Activated CD8-positive, alpha-beta T cell treated with anti-CD3 and anti-CD28 coated beads for 36 hours (primary cell): ENCODE measurements around the gene GDF7. TPM values are rescaled to one million over a fixed set of nuclear protein-coding genes. Genes with fewer than 3 reads are reported as not detected.

Experiments used
- ATAC-seq: fragments of 200-7000 bp; cut with Tn5 transposase; one replicate; pipeline ENCODE4 v1.10.0; 2021; ENCODE audit warnings: mild to moderate bottlenecking, moderate library complexity
- CTCF ChIA-PET: fragments of 350-600 bp; sonication (Branson Sonifier 250); formaldehyde crosslinking; loops from one replicate; lab custom pipeline; 2021; ENCODE audit warnings: antibody characterized with exemption; lab: Charles Lee
- POLR2A ChIA-PET: fragments of 350-600 bp; sonication (Branson Sonifier 250); formaldehyde crosslinking; loops from one replicate; lab custom pipeline; 2021; ENCODE audit warnings: antibody characterized with exemption; lab: Charles Lee
- DNase-seq: peaks from one replicate; pipeline ENCODE4 v3.0.0-alpha.2; 2020
- H3K27ac Mint-ChIP-seq: one replicate; pipeline ENCODE4 v1.8.0; 2021; ENCODE audit warnings: mild to moderate bottlenecking, mixed read lengths
- H3K27me3 Mint-ChIP-seq: one replicate; pipeline ENCODE4 v1.8.0; 2021; ENCODE audit warnings: mixed read lengths
- H3K36me3 Mint-ChIP-seq: one replicate; pipeline ENCODE4 v1.8.0; 2021; ENCODE audit warnings: low read depth, mixed read lengths
- H3K4me1 Mint-ChIP-seq: one replicate; pipeline ENCODE4 v1.8.0; 2021; ENCODE audit warnings: low read depth, mixed read lengths
- H3K4me3 Mint-ChIP-seq: one replicate; pipeline ENCODE4 v1.8.0; 2021; ENCODE audit warnings: mild to moderate bottlenecking, moderate library complexity, mixed read lengths
- H3K9me3 Mint-ChIP-seq: one replicate; pipeline ENCODE4 v1.8.0; 2021; ENCODE audit warnings: mixed read lengths
- intact Hi-C: fragments of 100-400 bp; cut with micrococcal nuclease; formaldehyde crosslinking; loops from one replicate; pipeline ENCODE4 v1.10.0; 2022
- total RNA-seq, 2 experiments: library from RNA; stranded (reverse); gene quantifications; one replicate each; pipeline ENCODE4 v1.2.3, GENCODE V29; 2021
- TF ChIP-seq, protein P1 (sequence below): fragments of 200-600 bp; IDR thresholded peaks from one replicate; pipeline ENCODE4 v1.8.0; 2022; ENCODE audit warnings: antibody characterized with exemption, mild to moderate bottlenecking

The GDF7 gene
- total RNA-seq, 2 experiments from 2014 or later: not detected

DNA sequence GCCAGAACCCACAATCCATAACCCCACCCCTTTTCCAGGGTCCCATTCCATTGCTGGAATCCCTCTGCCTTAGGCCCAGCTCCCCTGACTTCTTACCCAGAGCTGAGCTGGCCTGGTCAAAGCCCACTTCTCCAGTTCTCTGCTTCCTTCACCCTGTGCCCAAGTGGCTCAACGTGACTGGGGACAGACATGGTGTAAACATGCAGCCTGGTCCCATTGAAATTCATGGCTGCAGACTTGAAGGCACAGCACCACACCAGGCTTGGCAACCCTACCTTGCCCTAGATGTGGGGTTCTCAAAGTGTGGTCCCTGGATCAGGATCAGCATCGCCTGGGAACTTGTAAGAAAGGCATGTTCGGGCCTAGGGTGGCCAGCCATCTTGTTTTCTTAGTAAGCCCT, 19.7 kb upstream of the GDF7 start:
- CTCF ChIA-PET: interaction anchor here (0.8 to 5.6 kb wide), 4 partner anchors 14 to 210 kb away, joined by 3 to 35 read pairs (median 6); no protein-coding TSS in a partner anchor
- no peak overlapping the region for H3K27ac Mint-ChIP-seq
- H3K36me3 Mint-ChIP-seq: no peaks in the 10 kb centered on the region
- POLR2A ChIA-PET: no interaction called here
- H3K4me1 Mint-ChIP-seq: peaks cover 17% of the 10 kb centered on the region
- intact Hi-C loops: no loop called here
- TF ChIP-seq, protein P1, sequence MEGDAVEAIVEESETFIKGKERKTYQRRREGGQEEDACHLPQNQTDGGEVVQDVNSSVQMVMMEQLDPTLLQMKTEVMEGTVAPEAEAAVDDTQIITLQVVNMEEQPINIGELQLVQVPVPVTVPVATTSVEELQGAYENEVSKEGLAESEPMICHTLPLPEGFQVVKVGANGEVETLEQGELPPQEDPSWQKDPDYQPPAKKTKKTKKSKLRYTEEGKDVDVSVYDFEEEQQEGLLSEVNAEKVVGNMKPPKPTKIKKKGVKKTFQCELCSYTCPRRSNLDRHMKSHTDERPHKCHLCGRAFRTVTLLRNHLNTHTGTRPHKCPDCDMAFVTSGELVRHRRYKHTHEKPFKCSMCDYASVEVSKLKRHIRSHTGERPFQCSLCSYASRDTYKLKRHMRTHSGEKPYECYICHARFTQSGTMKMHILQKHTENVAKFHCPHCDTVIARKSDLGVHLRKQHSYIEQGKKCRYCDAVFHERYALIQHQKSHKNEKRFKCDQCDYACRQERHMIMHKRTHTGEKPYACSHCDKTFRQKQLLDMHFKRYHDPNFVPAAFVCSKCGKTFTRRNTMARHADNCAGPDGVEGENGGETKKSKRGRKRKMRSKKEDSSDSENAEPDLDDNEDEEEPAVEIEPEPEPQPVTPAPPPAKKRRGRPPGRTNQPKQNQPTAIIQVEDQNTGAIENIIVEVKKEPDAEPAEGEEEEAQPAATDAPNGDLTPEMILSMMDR: no peak
- H3K27me3 Mint-ChIP-seq: no peaks in the 10 kb centered on the region
- H3K9me3 Mint-ChIP-seq: no peaks in the 10 kb centered on the region
- DNase-seq (no peak), ATAC-seq (no peak)
- no peak overlapping the region for H3K4me3 Mint-ChIP-seq

DNA sequence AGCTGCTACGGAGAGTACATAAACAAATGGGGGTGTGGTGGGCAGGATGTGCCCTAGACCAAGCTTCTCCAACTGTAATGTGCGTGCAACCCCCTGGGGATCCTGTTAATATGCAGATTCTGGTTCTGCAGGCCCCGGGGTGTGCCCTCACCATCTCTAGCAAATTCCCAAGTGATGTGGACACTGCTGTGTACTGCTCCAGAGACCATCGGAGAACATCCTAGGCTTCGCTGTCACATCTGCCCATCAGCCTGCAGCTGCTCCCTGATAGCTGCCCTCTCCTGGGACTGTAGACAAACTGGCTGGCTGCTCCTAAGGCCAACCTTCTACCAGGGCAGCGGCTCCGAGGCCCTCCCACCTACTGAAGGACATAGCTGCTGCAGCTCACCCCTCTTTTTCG, 19.2 kb upstream of the GDF7 start:
- ATAC-seq: no peak
- intact Hi-C loops: no loop called here
- Mint-ChIP-seq H3K4me3 (no peak overlapping the region), H3K4me1 (peaks cover 17% of the 10 kb centered on the region), H3K9me3 (no peaks in the 10 kb centered on the region), H3K27me3 (no peaks in the 10 kb centered on the region), H3K36me3 (no peaks in the 10 kb centered on the region), H3K27ac (no peak overlapping the region)
- CTCF ChIA-PET: interaction anchor here (1.1 to 5.6 kb wide), 3 partner anchors 14 to 211 kb away, joined by 3 to 35 read pairs (median 8); no protein-coding TSS in a partner anchor
- TF ChIP-seq, protein P1: no peak
- DNase-seq: no peak
- POLR2A ChIA-PET: interaction anchor here (1.0 kb wide), 1 partner anchor 201 kb away, joined by 5 read pairs; the partner anchor contains the start of gene RHOB

DNA sequence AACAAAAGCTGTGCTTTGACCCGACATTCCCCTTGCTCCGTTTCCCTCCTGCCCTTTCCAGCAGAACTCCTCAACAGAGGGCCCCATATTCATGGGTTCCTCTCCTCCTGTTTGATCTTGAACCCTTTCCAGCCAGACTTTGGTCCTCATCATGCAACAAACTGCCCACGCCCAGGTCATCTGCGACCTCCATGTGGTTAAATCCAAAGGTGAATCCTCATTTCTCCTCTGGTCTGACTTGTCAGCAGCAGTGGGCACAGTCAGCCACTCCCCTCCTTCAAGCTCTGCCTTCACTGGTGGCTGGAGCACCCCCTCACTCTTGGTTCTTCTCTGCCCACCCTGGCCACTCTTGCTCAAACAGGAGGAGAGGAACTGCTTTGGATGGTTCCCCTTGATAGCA, 18.7 kb upstream of the GDF7 start:
- Mint-ChIP-seq H3K9me3 (no peaks in the 10 kb centered on the region), H3K27ac (no peak overlapping the region), H3K4me3 (no peak overlapping the region), H3K27me3 (no peaks in the 10 kb centered on the region), H3K36me3 (no peaks in the 10 kb centered on the region), H3K4me1 (peaks cover 17% of the 10 kb centered on the region)
- ChIA-PET POLR2A (interaction anchor here (1.0 kb wide), 1 partner anchor 201 kb away, joined by 5 read pairs; the partner anchor contains the start of gene RHOB), CTCF (interaction anchor here (1.1 to 5.6 kb wide), 4 partner anchors 13 to 208 kb away, joined by 3 to 35 read pairs (median 19); partner anchors contain the start of gene RHOB)
- TF ChIP-seq, protein P1: no peak
- ATAC-seq (no peak), DNase-seq (no peak)
- intact Hi-C loops: no loop called here

DNA sequence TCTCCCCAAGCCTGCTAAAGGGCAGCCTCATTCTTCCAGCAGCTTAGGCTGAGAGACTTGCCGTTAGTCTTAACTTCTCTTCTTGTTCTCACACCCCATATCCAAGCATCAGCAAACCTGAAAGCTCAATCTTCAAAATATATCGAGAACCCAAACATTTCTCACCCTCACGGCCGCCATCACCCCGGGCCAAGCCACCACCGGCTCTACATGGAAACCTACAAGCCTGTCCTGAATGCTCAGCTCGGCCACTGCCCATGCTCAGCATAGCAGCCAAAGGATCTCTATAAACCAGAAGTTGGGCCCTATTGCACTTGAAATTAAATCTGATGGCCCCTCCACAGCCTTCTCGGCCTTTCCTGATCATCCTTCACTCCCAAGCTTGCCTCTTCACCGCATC, 18.1 kb upstream of the GDF7 start:
- intact Hi-C loops: no loop called here
- ChIA-PET CTCF (interaction anchor here (0.8 to 5.6 kb wide), 5 partner anchors 12 to 208 kb away, joined by 3 to 35 read pairs (median 8); partner anchors contain the start of gene RHOB), POLR2A (interaction anchor here (1.0 to 2.6 kb wide), 3 partner anchors 174 to 202 kb away, joined by 4 to 14 read pairs (median 5); partner anchors contain the start of genes LDAH and RHOB)
- TF ChIP-seq, protein P1: no peak
- H3K4me1 Mint-ChIP-seq: peaks cover 17% of the 10 kb centered on the region
- H3K9me3 Mint-ChIP-seq: no peaks in the 10 kb centered on the region
- H3K36me3 Mint-ChIP-seq: no peaks in the 10 kb centered on the region
- H3K27me3 Mint-ChIP-seq: no peaks in the 10 kb centered on the region
- DNase-seq (no peak), ATAC-seq (no peak)
- no peak overlapping the region for H3K4me3 Mint-ChIP-seq
- H3K27ac Mint-ChIP-seq: no peak overlapping the region

DNA sequence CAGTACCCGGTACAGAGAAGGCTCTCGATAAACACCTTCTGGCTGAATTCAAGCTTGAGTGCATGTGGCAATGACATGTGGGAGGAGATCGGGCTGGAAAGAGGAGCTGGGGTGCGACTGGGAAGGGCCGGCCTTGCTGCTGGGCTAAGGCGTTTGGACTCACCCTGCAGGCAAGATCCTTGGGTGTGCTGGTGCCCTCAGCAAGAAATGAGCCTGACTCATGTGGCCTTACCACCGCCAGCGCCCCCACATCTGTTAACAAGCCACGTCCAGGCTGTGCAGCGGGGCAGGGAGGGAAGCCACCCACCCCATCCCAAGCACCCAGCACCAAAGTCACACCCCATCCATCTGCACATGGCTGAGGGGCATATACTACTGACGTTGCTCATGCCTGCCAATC, 17.4 kb upstream of the GDF7 start:
- intact Hi-C loops: no loop called here
- TF ChIP-seq, protein P1: no peak
- no peaks in the 10 kb centered on the region for H3K9me3 Mint-ChIP-seq
- no peaks in the 10 kb centered on the region for H3K27me3 Mint-ChIP-seq
- ChIA-PET CTCF (interaction anchor here (0.8 to 5.6 kb wide), 7 partner anchors 197 to 216 kb away, joined by 3 to 35 read pairs (median 11); partner anchors contain the start of gene RHOB), POLR2A (interaction anchor here (1.2 to 2.6 kb wide), 3 partner anchors 173 to 204 kb away, joined by 4 to 14 read pairs (median 4); partner anchors contain the start of genes LDAH and RHOB)
- DNase-seq (peak; percentile 39), ATAC-seq (no peak)
- H3K27ac Mint-ChIP-seq: no peak overlapping the region
- H3K36me3 Mint-ChIP-seq: no peaks in the 10 kb centered on the region
- H3K4me3 Mint-ChIP-seq: peak overlapping the region; percentile 77
- peaks cover 17% of the 10 kb centered on the region for H3K4me1 Mint-ChIP-seq
